ENCODE measurements around the gene GALNT2.

Gene GALNT2

DNA sequence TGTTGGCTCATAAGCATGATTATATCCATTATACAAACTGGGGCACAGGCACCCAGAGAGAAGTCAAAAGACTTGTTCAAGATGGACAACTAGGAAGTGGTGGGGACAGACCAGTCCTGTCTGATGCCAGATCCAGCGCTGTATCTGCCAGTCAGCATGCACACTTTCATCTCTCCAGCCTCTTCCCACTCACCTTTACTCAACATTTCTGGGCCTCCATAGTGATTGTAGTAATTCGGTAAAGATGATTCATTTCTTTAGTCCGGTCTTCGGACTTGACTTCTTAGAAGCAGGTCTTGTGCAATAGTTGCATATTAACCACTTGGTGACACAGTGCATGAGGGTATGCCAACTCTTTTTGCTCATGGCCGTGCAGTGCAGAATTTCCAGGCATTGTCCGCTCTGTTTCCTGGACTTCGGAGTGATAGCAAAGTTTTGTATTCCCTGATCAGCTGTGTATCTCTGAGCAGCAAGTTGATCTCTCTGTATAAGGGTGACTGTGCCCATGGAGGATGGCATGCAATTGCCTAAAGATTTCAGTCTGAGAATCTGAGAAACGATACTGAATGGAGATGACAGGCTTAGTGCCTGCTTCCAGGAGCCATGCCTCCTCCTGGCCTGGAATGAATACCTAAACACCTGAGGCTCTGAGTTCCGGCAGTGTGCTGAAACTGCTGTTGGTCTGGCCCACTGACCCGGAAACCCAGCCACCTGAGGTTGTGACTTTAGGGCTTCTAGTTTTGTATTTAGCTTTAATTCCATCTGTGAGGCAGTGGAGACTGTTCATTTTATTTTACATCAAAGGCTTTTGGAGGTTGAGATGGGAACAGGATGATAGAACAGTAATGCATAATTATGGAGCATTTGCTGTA, 39.0 kb downstream of the GALNT2 start:
- WGBS: 94% methylated on average over 10 of the region's 10 CpGs
- Histone ChIP-seq H3K9ac (ENCODE audit: low read depth, low read length) (no peak overlapping the region), H3K27me3 (ENCODE audit: insufficient read depth, low read length) (no peaks in the 10 kb centered on the region), H3K36me3 (ENCODE audit: insufficient read depth, low read length) (no peaks in the 10 kb centered on the region), H3K27ac (ENCODE audit: low read depth, low read length) (no peak overlapping the region), H3K4me3 (ENCODE audit: low read length) (no peak overlapping the region), H3K4me1 (ENCODE audit: insufficient read depth, low read length) (peaks cover 57% of the 10 kb centered on the region), H3K9me3 (ENCODE audit: insufficient read depth, low read depth, low read length) (no peaks in the 10 kb centered on the region)

DNA sequence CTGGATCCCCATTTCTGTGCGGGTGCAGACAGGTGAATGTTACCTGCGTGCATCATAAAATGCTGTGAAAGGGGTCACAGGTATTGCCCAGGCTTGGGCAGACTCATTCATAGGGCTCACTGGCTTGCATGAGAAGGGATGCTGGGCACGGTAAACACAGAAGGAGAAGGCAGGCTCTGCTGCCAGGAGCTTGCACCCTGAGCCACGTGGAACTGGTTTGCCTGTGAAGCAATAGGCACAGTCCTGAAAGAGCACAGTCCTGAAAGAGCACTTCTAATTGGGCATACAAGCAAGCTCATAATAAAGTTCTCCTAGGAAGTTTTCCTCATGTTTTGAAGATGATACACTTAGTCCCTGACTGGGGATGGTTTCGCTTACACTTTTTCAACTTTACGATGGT, 40.9 kb downstream of the GALNT2 start:
- 85% methylated on average over 6 of the region's 6 CpGs for WGBS
- H3K9me3 ChIP-seq (ENCODE audit: insufficient read depth, low read depth, low read length): no peaks in the 10 kb centered on the region
- no peak overlapping the region for H3K27ac ChIP-seq (ENCODE audit: low read depth, low read length)
- H3K4me1 ChIP-seq (ENCODE audit: insufficient read depth, low read length): peaks cover 55% of the 10 kb centered on the region
- no peaks in the 10 kb centered on the region for H3K36me3 ChIP-seq (ENCODE audit: insufficient read depth, low read length)
- H3K9ac ChIP-seq (ENCODE audit: low read depth, low read length): no peak overlapping the region
- H3K27me3 ChIP-seq (ENCODE audit: insufficient read depth, low read length): no peaks in the 10 kb centered on the region
- H3K4me3 ChIP-seq (ENCODE audit: low read length): no peak overlapping the region

DNA sequence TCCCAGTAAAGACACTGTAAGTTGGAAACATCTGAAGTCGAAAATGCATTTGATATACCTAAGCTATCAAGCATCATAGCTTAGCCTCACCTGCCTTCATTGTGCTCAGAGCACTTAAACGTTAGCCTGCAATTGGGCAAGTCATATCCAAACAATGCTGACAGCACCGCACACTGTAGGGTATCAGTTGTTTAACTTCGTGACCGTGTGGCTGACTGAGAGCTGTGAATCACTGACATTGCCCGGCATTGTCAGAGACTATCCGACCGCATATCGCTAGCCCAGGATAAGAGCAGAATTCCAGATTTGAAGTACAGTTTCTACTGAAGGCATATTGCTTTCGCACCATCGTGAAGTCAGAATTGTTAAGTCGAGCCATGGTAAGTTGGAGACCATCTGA, 41.5 kb downstream of the GALNT2 start:
- H3K9me3 ChIP-seq (ENCODE audit: insufficient read depth, low read depth, low read length): no peaks in the 10 kb centered on the region
- peaks cover 55% of the 10 kb centered on the region for H3K4me1 ChIP-seq (ENCODE audit: insufficient read depth, low read length)
- no peaks in the 10 kb centered on the region for H3K36me3 ChIP-seq (ENCODE audit: insufficient read depth, low read length)
- H3K27me3 ChIP-seq (ENCODE audit: insufficient read depth, low read length): no peaks in the 10 kb centered on the region
- WGBS: 93% methylated on average over 12 of the region's 12 CpGs
- no peak overlapping the region for H3K4me3 ChIP-seq (ENCODE audit: low read length)
- no peak overlapping the region for H3K27ac ChIP-seq (ENCODE audit: low read depth, low read length)
- H3K9ac ChIP-seq (ENCODE audit: low read depth, low read length): no peak overlapping the region

DNA sequence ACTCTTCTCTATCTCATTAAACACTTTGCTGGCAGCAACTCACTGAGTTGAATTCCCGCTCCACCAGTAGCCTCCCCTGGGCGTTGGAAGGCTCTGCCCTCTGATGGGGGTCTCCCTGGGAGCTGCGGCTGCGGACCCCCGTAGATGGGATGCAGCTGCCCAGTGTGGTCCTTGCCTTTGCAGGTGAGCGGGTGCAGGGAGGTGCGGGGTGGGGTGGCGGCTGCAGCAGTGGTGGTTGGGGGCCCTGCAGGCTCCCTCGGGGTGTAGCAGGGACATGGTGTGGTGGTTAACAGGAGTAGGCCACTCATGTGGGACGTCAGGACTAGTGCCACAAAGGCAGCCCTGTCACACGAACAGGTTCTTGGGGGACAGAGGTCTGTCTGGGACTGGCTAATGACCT, 42.0 kb downstream of the GALNT2 start:
- Histone ChIP-seq H3K27ac (ENCODE audit: low read depth, low read length) (no peak overlapping the region), H3K9ac (ENCODE audit: low read depth, low read length) (no peak overlapping the region), H3K9me3 (ENCODE audit: insufficient read depth, low read depth, low read length) (no peaks in the 10 kb centered on the region), H3K4me3 (ENCODE audit: low read length) (no peak overlapping the region), H3K27me3 (ENCODE audit: insufficient read depth, low read length) (no peaks in the 10 kb centered on the region), H3K36me3 (ENCODE audit: insufficient read depth, low read length) (no peaks in the 10 kb centered on the region), H3K4me1 (ENCODE audit: insufficient read depth, low read length) (peaks cover 55% of the 10 kb centered on the region)
- WGBS: 95% methylated on average over 11 of the region's 11 CpGs

DNA sequence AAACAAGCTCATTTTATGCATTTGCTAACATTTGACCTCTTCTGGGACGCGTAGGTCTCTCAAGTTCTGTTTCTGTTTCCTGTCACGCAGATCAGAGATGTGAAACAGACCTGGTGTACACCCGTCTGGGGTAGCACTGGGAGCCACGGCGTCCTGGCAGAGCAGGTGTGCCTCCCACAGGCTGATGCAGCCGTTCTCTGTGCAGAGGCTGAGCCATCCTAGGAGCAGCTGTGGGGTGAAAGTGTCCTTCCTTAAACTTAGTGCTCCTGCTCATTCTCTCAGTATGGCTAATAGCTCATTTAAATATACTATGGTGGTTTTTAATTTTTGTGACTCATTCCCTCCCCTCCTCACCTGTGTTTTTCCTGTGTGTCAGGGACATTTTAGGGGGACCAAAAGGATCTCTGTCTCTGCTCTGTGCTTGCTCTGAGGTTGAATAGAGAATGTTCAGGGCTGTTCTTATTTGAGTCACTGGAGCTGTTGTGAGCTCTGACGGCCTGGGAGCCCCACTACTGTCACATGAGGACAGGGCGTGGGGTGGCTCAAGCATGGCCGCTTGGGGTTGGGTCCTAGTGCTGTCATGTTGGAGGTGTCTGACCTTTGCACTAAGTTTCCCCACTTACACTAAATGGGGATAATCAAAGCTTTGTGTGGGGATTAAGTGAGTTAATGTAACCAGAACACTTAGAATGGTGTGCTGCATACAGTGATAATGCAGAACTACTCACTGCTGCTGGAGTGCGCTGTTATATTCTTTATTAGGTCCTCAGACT, 43.0 kb downstream of the GALNT2 start:
- Histone ChIP-seq H3K4me3 (ENCODE audit: low read length) (no peak overlapping the region), H3K36me3 (ENCODE audit: insufficient read depth, low read length) (no peaks in the 10 kb centered on the region), H3K4me1 (ENCODE audit: insufficient read depth, low read length) (peaks cover 49% of the 10 kb centered on the region), H3K9me3 (ENCODE audit: insufficient read depth, low read depth, low read length) (no peaks in the 10 kb centered on the region), H3K9ac (ENCODE audit: low read depth, low read length) (no peak overlapping the region), H3K27me3 (ENCODE audit: insufficient read depth, low read length) (no peaks in the 10 kb centered on the region), H3K27ac (ENCODE audit: low read depth, low read length) (no peak overlapping the region)
- 86% methylated on average over 11 of the region's 11 CpGs for WGBS

DNA sequence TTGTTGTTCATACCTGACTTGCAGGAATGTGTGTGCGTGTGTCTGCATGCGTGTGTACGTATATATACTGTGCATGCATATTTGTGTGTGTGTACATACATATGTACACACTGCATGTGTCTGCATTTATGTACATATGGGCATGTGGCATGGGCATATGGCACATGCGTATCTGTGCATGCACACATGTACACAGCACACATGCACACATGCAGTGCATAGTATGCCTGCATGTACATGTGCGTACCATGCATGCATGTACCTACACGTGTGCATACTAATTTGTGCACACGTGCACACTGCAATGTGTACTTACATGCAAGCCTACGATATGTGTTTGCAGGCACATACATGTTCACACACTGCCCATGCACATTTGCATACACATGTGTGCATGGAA, 43.9 kb downstream of the GALNT2 start:
- H3K4me1 ChIP-seq (ENCODE audit: insufficient read depth, low read length): peaks cover 50% of the 10 kb centered on the region
- H3K9me3 ChIP-seq (ENCODE audit: insufficient read depth, low read depth, low read length): no peaks in the 10 kb centered on the region
- H3K27ac ChIP-seq (ENCODE audit: low read depth, low read length): no peak overlapping the region
- H3K4me3 ChIP-seq (ENCODE audit: low read length): no peak overlapping the region
- H3K36me3 ChIP-seq (ENCODE audit: insufficient read depth, low read length): no peaks in the 10 kb centered on the region
- WGBS: 84% methylated on average over 8 of the region's 8 CpGs
- no peak overlapping the region for H3K9ac ChIP-seq (ENCODE audit: low read depth, low read length)
- H3K27me3 ChIP-seq (ENCODE audit: insufficient read depth, low read length): no peaks in the 10 kb centered on the region

DNA sequence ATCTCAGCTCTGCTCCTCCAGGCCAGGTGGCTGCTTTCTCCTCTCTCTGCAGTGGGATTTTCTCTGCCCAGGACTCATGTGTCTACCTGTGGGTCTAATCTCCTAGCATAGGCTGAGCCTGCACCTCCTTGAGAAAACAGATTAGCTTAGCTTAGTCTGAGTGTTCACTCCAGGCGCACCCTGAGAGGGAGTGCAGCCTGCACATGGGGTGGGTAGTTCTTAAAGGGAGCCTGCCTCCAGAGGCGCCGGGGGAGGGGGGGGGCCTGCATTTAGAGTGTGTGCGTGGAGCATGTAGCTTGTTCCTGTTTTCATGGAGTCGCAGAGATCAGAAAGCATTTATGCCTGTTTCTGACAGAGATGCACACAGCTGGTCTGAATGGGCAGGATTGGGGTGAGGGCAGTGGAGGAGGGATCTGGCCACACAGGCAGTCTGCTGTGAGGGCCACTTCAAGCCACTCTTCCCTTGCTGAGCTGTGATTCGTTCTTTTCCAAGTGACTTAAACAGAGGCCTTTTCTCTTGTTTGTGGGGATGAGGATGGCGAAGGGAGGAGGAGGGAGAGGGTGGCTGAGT, 45.2 kb downstream of the GALNT2 start:
- no peak overlapping the region for H3K4me3 ChIP-seq (ENCODE audit: low read length)
- H3K9me3 ChIP-seq (ENCODE audit: insufficient read depth, low read depth, low read length): no peaks in the 10 kb centered on the region
- 61% methylated on average over 7 of the region's 7 CpGs for WGBS
- H3K9ac ChIP-seq (ENCODE audit: low read depth, low read length): no peak overlapping the region; the same call in 1 of the 2 replicates
- no peaks in the 10 kb centered on the region for H3K36me3 ChIP-seq (ENCODE audit: insufficient read depth, low read length)
- H3K27me3 ChIP-seq (ENCODE audit: insufficient read depth, low read length): no peaks in the 10 kb centered on the region
- H3K4me1 ChIP-seq (ENCODE audit: insufficient read depth, low read length): peaks cover 50% of the 10 kb centered on the region
- H3K27ac ChIP-seq (ENCODE audit: low read depth, low read length): peak overlapping the region; percentile 59

DNA sequence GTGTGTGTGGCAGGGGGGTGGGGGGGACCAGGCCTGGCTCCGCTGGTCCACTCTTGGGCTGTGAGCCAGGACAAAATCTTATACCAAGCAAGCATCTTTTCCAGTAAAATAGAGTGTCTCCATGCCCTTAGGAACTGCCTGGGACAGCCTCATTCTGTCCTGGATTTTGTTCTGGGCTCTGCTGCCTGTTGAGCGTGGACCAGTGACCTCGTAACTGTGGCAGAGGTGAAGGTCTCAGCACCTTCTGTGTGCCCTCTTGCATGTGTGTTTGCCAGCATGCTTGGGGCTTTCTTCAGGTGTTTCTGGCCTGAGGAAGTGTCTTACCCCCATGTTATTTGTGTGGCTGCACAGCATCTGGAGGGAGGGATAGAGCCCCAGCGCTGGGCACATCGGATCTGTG, 45.7 kb downstream of the GALNT2 start:
- no peaks in the 10 kb centered on the region for H3K27me3 ChIP-seq (ENCODE audit: insufficient read depth, low read length)
- peaks cover 50% of the 10 kb centered on the region for H3K4me1 ChIP-seq (ENCODE audit: insufficient read depth, low read length)
- no peak overlapping the region for H3K4me3 ChIP-seq (ENCODE audit: low read length)
- no peaks in the 10 kb centered on the region for H3K9me3 ChIP-seq (ENCODE audit: insufficient read depth, low read depth, low read length)
- 80% methylated on average over 5 of the region's 5 CpGs for whole genome bisulfite sequencing
- no peaks in the 10 kb centered on the region for H3K36me3 ChIP-seq (ENCODE audit: insufficient read depth, low read length)
- no peak overlapping the region for H3K9ac ChIP-seq (ENCODE audit: low read depth, low read length)
- H3K27ac ChIP-seq (ENCODE audit: low read depth, low read length): no peak overlapping the region

DNA sequence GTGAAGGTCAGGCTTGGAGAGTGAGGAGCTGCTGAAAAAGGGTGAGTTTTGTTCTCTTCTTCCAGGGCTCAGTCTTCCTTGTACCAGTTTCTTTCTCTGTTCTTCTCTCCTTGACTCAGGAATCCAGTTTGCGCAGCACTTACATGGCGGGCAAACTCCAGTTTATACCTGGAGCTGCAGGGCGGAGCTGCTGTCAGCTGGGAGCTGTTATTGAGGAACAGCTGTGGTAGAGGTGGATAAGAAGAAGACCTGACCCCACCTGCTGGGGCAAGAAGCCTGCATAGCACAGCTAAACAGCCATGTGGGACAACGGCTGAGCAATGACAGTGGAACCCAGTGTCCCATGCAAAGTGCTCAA, 46.2 kb downstream of the GALNT2 start:
- 91% methylated on average over 4 of the region's 4 CpGs for WGBS
- no peaks in the 10 kb centered on the region for H3K27me3 ChIP-seq (ENCODE audit: insufficient read depth, low read length)
- H3K27ac ChIP-seq (ENCODE audit: low read depth, low read length): no peak overlapping the region
- H3K36me3 ChIP-seq (ENCODE audit: insufficient read depth, low read length): no peaks in the 10 kb centered on the region
- H3K9me3 ChIP-seq (ENCODE audit: insufficient read depth, low read depth, low read length): no peaks in the 10 kb centered on the region
- no peak overlapping the region for H3K9ac ChIP-seq (ENCODE audit: low read depth, low read length)
- no peak overlapping the region for H3K4me3 ChIP-seq (ENCODE audit: low read length)
- peaks cover 50% of the 10 kb centered on the region for H3K4me1 ChIP-seq (ENCODE audit: insufficient read depth, low read length)

DNA sequence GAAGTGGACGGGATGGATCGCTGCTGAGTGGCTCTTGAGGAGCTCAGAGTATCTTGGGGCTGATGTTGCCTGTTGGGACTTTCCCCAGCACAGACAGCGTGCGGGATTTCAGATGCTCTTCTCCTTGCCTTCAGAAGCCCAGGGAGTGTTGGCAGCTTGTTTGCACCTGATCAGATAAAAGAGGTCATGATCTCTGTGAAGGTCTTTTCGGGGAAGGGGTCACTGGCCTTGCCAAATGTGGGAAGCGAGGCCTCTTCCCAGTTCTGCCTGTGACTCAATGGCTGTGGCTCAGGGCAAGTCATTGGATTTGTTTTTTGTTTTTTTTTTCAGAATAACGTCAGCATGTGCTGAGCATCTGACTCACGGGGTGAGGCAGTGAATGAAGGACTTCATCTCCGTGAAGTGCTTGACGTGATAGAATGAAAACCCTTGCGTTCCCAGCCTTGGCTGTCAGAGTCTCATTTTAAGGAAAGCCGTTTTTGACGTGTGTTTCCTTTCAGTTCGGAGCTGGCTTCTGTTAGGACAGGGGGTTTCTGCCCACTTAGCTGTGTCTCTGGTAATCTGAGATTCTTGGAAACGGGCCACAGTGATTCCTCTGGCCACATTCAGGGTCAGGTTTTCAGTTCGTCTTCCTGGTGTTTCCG, 46.7 kb downstream of the GALNT2 start:
- no peak overlapping the region for H3K4me3 ChIP-seq (ENCODE audit: low read length)
- H3K9ac ChIP-seq (ENCODE audit: low read depth, low read length): no peak overlapping the region
- 84% methylated on average over 17 of the region's 17 CpGs for WGBS
- peaks cover 50% of the 10 kb centered on the region for H3K4me1 ChIP-seq (ENCODE audit: insufficient read depth, low read length)
- H3K36me3 ChIP-seq (ENCODE audit: insufficient read depth, low read length): no peaks in the 10 kb centered on the region
- H3K27me3 ChIP-seq (ENCODE audit: insufficient read depth, low read length): no peaks in the 10 kb centered on the region
- no peak overlapping the region for H3K27ac ChIP-seq (ENCODE audit: low read depth, low read length)
- H3K9me3 ChIP-seq (ENCODE audit: insufficient read depth, low read depth, low read length): no peaks in the 10 kb centered on the region

DNA sequence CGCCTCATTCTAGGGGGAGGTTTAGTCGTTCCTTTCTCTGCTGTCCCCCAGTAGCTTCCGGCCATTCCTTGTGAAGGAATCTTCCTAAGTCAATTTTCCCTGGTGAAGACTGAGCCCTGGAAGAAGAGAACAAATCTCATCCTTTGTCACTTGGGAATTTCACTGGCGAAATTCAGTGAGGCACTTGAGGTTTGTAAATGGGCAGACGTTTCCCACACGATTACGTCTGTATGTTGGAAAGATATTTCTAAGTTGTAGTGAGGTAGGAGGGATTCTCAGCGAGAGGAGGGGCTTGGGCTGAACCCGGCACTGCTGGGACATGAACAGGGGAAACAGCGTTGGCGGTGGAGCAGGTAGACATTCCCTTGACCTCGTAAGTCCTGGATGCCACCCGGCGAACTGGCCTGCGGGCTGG, 47.2 kb downstream of the GALNT2 start:
- H3K27ac ChIP-seq (ENCODE audit: low read depth, low read length): no peak overlapping the region

More for the DNA sequence above, 47.2 kb downstream of the GALNT2 start:
- Histone ChIP-seq H3K9ac (ENCODE audit: low read depth, low read length) (no peak overlapping the region), H3K36me3 (ENCODE audit: insufficient read depth, low read length) (no peaks in the 10 kb centered on the region), H3K27me3 (ENCODE audit: insufficient read depth, low read length) (no peaks in the 10 kb centered on the region), H3K4me1 (ENCODE audit: insufficient read depth, low read length) (peaks cover 50% of the 10 kb centered on the region), H3K4me3 (ENCODE audit: low read length) (no peak overlapping the region), H3K9me3 (ENCODE audit: insufficient read depth, low read depth, low read length) (no peaks in the 10 kb centered on the region)
- 92% methylated on average over 15 of the region's 15 CpGs for WGBS
